Measurements from ENCODE around the gene HCFC2. TPM values are rescaled to one million over a fixed set of nuclear protein-coding genes. Genes with fewer than 3 reads are reported as not detected.

Gene HCFC2
- polyA plus RNA-seq, 1 of the 3 experiments (the other 2 are of a cell fraction) = 5.2 TPM

DNA sequence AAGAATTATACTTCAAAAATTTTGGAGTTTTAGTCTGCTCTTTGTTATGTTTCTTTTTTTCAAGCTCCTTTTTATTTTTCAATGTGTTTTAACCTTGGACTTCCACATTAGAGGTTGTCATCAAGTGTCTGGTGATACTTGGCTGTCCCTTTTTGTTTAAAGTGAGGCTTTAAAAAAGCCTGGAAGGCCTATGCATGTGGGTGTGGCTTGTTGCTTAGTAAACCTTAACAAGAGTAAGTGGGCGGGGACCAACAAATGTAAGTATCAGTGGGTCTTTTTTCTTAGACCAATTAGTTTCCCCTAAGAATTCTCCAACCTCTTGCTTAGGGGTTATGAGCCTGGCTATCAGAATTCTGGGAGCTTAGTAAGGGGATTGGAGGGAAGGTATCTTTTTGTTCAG, 26.4 kb downstream of the HCFC2 start (continued):
- TF ChIP-seq SIN3A (IDR thresholded peaks at IDR 0.05; ENCODE audit: borderline replicate concordance, low read depth, low read length) = no peak
- TF ChIP-seq, protein P1, sequence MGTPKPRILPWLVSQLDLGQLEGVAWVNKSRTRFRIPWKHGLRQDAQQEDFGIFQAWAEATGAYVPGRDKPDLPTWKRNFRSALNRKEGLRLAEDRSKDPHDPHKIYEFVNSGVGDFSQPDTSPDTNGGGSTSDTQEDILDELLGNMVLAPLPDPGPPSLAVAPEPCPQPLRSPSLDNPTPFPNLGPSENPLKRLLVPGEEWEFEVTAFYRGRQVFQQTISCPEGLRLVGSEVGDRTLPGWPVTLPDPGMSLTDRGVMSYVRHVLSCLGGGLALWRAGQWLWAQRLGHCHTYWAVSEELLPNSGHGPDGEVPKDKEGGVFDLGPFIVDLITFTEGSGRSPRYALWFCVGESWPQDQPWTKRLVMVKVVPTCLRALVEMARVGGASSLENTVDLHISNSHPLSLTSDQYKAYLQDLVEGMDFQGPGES (IDR thresholded peaks at IDR 0.05; ENCODE audit: low read depth, low read length) = no peak
- TF ChIP-seq TCF12 (IDR thresholded peaks at IDR 0.05) = no peak

DNA sequence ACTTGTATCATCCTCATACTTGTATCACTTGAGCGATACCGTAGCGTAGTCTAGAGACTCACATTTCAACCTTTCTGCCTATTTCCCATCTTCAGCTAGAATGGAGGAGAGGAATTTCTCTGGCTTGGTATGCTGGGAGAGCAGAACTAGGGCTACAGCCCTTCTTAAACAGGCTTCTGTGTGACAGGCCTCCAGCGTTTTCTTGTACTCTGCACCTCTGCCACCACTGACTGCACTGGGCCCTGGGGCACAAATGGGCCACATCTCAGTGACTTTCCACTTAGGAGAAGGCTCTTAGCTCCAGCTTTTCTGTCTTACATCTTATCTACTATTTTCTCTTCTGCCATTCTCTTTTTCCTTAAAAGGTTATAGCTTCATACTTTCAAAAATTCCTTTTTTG, 26.8 kb downstream of the HCFC2 start:
- no peak overlapping the region for H3K27ac ChIP-seq (ENCODE audit: low read depth in 2 of 2, low read length in 1 of 2)
- no peaks in the 10 kb centered on the region for H3K4me1 ChIP-seq (ENCODE audit: control insufficient read depth in 1 of 2, insufficient read depth in 2 of 2, low read depth in 1 of 2, low read length in 1 of 2)
- H3K27me3 ChIP-seq (ENCODE audit: insufficient read depth) = no peaks in the 10 kb centered on the region
- no peaks in the 10 kb centered on the region for H3K9me3 ChIP-seq
- POLR2A ChIA-PET = no interaction called here
- no peak overlapping the region for H2AFZ ChIP-seq (ENCODE audit: low read depth)
- TF ChIP-seq JUND (IDR thresholded peaks at IDR 0.05) = no peak
- no peak for TF ChIP-seq NRF1 (IDR thresholded peaks at IDR 0.05; ENCODE audit: low read depth, low read length)
- TF ChIP-seq RCOR1 (IDR thresholded peaks at IDR 0.05; ENCODE audit: low read length) = no peak
- TF ChIP-seq MEF2A (IDR thresholded peaks at IDR 0.05; ENCODE audit: borderline replicate concordance, low read depth) = no peak
- TF ChIP-seq, protein P2, sequence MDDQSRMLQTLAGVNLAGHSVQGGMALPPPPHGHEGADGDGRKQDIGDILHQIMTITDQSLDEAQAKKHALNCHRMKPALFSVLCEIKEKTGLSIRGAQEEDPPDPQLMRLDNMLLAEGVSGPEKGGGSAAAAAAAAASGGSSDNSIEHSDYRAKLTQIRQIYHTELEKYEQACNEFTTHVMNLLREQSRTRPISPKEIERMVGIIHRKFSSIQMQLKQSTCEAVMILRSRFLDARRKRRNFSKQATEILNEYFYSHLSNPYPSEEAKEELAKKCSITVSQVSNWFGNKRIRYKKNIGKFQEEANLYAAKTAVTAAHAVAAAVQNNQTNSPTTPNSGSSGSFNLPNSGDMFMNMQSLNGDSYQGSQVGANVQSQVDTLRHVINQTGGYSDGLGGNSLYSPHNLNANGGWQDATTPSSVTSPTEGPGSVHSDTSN (IDR thresholded peaks at IDR 0.05) = no peak
- TF ChIP-seq, protein P3, sequence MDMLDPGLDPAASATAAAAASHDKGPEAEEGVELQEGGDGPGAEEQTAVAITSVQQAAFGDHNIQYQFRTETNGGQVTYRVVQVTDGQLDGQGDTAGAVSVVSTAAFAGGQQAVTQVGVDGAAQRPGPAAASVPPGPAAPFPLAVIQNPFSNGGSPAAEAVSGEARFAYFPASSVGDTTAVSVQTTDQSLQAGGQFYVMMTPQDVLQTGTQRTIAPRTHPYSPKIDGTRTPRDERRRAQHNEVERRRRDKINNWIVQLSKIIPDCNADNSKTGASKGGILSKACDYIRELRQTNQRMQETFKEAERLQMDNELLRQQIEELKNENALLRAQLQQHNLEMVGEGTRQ (IDR thresholded peaks at IDR 0.05; ENCODE audit: borderline replicate concordance, low read depth, low read length) = no peak
- no peak for TF ChIP-seq FOSL2 (IDR thresholded peaks at IDR 0.05; ENCODE audit: borderline replicate concordance, low read depth)
- H3K4me2 ChIP-seq = no peak overlapping the region
- no peak for DNase-seq
- no peaks in the 10 kb centered on the region for H3K9me2 ChIP-seq
- H3K9ac ChIP-seq = no peak overlapping the region
- H3K4me3 ChIP-seq (ENCODE audit: low read depth in 2 of 2, low read length in 1 of 2) = no peak overlapping the region
- H3K36me3 ChIP-seq (replicated peaks in 1 of 2; ENCODE audit: control insufficient read depth in 1 of 2, insufficient read depth in 2 of 2, low read length in 1 of 2) = peaks cover 65 to 69% of the 10 kb centered on the region in 2 experiments
- WGBS (ENCODE audit: low lambda C conversion rate) = 96% methylated on average over 4 of the region's 4 CpGs
- no peaks in the 10 kb centered on the region for H3K79me2 ChIP-seq (ENCODE audit: insufficient read depth)
- no peaks in the 10 kb centered on the region for H4K20me1 ChIP-seq (ENCODE audit: insufficient read depth)
- H3F3A ChIP-seq (replicated peaks; ENCODE audit: insufficient read depth) = no peaks in the 10 kb centered on the region
- CTCF ChIA-PET = interaction anchor here (3.5 kb wide), 1 partner anchor 18 kb away, joined by 21 read pairs; no protein-coding TSS in a partner anchor

DNA sequence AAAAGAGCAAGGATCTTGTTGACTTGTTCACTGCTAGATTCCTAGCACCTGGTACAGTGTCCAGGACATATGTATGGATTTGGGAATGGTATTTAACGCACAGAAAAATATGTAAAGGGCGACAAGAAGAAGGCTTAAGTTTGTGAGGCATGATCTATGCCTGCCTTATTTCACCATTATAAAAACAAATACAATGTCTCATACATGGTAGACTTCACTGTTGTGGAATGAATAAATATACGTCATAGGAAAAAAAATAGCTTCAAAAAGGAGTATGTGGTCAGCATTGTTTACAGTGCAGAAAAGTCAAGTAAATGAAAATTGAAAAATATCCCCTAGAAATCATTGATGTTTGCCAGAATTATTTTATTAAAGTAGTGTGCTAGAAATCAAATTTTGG, 30.0 kb downstream of the HCFC2 start:
- no peaks in the 10 kb centered on the region for H3K27me3 ChIP-seq (ENCODE audit: insufficient read depth)
- H3K4me1 ChIP-seq (ENCODE audit: control insufficient read depth in 1 of 2, insufficient read depth in 2 of 2, low read depth in 1 of 2, low read length in 1 of 2) = no peaks in the 10 kb centered on the region
- 96% methylated on average over 3 of the region's 3 CpGs for WGBS (ENCODE audit: low lambda C conversion rate)
- DNase-seq = no peak
- H3K79me2 ChIP-seq (ENCODE audit: insufficient read depth) = no peaks in the 10 kb centered on the region
- H3K4me3 ChIP-seq (ENCODE audit: low read depth in 2 of 2, low read length in 1 of 2) = no peak overlapping the region
- ChIA-PET POLR2A (no interaction called here), CTCF (no interaction called here)
- H3K36me3 ChIP-seq (replicated peaks in 1 of 2; ENCODE audit: control insufficient read depth in 1 of 2, insufficient read depth in 2 of 2, low read length in 1 of 2) = peaks cover 67 to 77% of the 10 kb centered on the region in 2 experiments
- no peaks in the 10 kb centered on the region for H3K9me3 ChIP-seq
- H3F3A ChIP-seq (replicated peaks; ENCODE audit: insufficient read depth) = no peaks in the 10 kb centered on the region
- no peaks in the 10 kb centered on the region for H3K9me2 ChIP-seq
- H4K20me1 ChIP-seq (ENCODE audit: insufficient read depth) = no peaks in the 10 kb centered on the region
- H3K27ac ChIP-seq (ENCODE audit: low read depth in 2 of 2, low read length in 1 of 2) = no peak overlapping the region
- H3K9ac ChIP-seq = no peak overlapping the region
- H3K4me2 ChIP-seq = no peak overlapping the region
- no peak overlapping the region for H2AFZ ChIP-seq (ENCODE audit: low read depth)
- TF ChIP-seq, protein P4, sequence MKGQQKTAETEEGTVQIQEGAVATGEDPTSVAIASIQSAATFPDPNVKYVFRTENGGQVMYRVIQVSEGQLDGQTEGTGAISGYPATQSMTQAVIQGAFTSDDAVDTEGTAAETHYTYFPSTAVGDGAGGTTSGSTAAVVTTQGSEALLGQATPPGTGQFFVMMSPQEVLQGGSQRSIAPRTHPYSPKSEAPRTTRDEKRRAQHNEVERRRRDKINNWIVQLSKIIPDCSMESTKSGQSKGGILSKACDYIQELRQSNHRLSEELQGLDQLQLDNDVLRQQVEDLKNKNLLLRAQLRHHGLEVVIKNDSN (IDR thresholded peaks at IDR 0.05; ENCODE audit: borderline replicate concordance, low read depth) = no peak
- TF ChIP-seq, protein P5, sequence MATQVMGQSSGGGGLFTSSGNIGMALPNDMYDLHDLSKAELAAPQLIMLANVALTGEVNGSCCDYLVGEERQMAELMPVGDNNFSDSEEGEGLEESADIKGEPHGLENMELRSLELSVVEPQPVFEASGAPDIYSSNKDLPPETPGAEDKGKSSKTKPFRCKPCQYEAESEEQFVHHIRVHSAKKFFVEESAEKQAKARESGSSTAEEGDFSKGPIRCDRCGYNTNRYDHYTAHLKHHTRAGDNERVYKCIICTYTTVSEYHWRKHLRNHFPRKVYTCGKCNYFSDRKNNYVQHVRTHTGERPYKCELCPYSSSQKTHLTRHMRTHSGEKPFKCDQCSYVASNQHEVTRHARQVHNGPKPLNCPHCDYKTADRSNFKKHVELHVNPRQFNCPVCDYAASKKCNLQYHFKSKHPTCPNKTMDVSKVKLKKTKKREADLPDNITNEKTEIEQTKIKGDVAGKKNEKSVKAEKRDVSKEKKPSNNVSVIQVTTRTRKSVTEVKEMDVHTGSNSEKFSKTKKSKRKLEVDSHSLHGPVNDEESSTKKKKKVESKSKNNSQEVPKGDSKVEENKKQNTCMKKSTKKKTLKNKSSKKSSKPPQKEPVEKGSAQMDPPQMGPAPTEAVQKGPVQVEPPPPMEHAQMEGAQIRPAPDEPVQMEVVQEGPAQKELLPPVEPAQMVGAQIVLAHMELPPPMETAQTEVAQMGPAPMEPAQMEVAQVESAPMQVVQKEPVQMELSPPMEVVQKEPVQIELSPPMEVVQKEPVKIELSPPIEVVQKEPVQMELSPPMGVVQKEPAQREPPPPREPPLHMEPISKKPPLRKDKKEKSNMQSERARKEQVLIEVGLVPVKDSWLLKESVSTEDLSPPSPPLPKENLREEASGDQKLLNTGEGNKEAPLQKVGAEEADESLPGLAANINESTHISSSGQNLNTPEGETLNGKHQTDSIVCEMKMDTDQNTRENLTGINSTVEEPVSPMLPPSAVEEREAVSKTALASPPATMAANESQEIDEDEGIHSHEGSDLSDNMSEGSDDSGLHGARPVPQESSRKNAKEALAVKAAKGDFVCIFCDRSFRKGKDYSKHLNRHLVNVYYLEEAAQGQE (IDR thresholded peaks at IDR 0.05; ENCODE audit: low read depth, low read length) = no peak
- TF ChIP-seq, protein P6, sequence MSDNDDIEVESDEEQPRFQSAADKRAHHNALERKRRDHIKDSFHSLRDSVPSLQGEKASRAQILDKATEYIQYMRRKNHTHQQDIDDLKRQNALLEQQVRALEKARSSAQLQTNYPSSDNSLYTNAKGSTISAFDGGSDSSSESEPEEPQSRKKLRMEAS (IDR thresholded peaks at IDR 0.05; ENCODE audit: low read depth) = no peak
- TF ChIP-seq, protein P2 (IDR thresholded peaks at IDR 0.05) = no peak
- no peak for TF ChIP-seq RFX5 (IDR thresholded peaks at IDR 0.05; ENCODE audit: low read length)
- TF ChIP-seq TEAD4 (IDR thresholded peaks at IDR 0.05; ENCODE audit: borderline replicate concordance, insufficient read depth) = no peak
- TF ChIP-seq MEF2A (IDR thresholded peaks at IDR 0.05; ENCODE audit: borderline replicate concordance, low read depth) = no peak
- no peak for TF ChIP-seq POLR2AphosphoS5 (IDR thresholded peaks at IDR 0.05; ENCODE audit: low read depth, low read length)
- TF ChIP-seq JUND (IDR thresholded peaks at IDR 0.05) = no peak
- no peak for TF ChIP-seq TCF12 (IDR thresholded peaks at IDR 0.05)
